ENCODE data around the gene VAV2.
"Not testable (repeated sequence)": the region's sequence is repeated elsewhere in the genome, so short reads cannot be mapped to it uniquely, and the experiment has no call there.

VAV2 gene

GRCh38 chr9:133770076-133770777 is 221.9 kb downstream of the VAV2 start:
- no peak overlapping the region for H3K4me3 ChIP-seq (ENCODE audit: low read depth, low read length)
- TF ChIP-seq CTCF (IDR thresholded peaks at IDR 0.05; ENCODE audit: low read depth, low read length), result no peak

- TF ChIP-seq CTCF (IDR thresholded peaks at IDR 0.05; ENCODE audit: low read depth, low read length), result no peak
- H3K4me3 ChIP-seq (ENCODE audit: low read depth, low read length), result no peak overlapping the region
Measured at GRCh38 chr9:133769511-133770075, 222.5 kb downstream of the VAV2 start.

GRCh38 chr9:133768859-133769510 is 223.1 kb downstream of the VAV2 start:
- no peak for TF ChIP-seq CTCF (IDR thresholded peaks at IDR 0.05; ENCODE audit: low read depth, low read length)
- no peak overlapping the region for H3K4me3 ChIP-seq (ENCODE audit: low read depth, low read length)

GRCh38 chr9:133768371-133768858 is 223.7 kb downstream of the VAV2 start:
- TF ChIP-seq CTCF (IDR thresholded peaks at IDR 0.05; ENCODE audit: low read depth, low read length), result no peak
- no peak overlapping the region for H3K4me3 ChIP-seq (ENCODE audit: low read depth, low read length)

- H3K4me3 ChIP-seq (ENCODE audit: low read depth, low read length), result no peak overlapping the region
- TF ChIP-seq CTCF (IDR thresholded peaks at IDR 0.05; ENCODE audit: low read depth, low read length), result no peak
Measured at GRCh38 chr9:133767625-133768024, 224.5 kb downstream of the VAV2 start.

GRCh38 chr9:133767008-133767407 is 225.1 kb downstream of the VAV2 start:
- no peak for TF ChIP-seq CTCF (IDR thresholded peaks at IDR 0.05; ENCODE audit: low read depth, low read length)
- H3K4me3 ChIP-seq (ENCODE audit: low read depth, low read length), result no peak overlapping the region

GRCh38 chr9:133766234-133766633 is 225.9 kb downstream of the VAV2 start:
- H3K4me3 ChIP-seq (ENCODE audit: low read depth, low read length), result not testable (repeated sequence)
